Left ventricle myocardium superior (tissue), 1 donor: ENCODE results near the gene PCBP3. TPM values are rescaled to one million over a fixed set of nuclear protein-coding genes. Genes with fewer than 3 reads are reported as not detected.
"Not testable (repeated sequence)": the region's sequence is repeated elsewhere in the genome, so short reads cannot be mapped to it uniquely, and the experiment has no call there.

Experiments used
- ATAC-seq: fragments of 200-7000 bp; cut with Tn5 transposase; one replicate; pipeline ENCODE4 v1.9.1; 2020; ENCODE audit warnings: mild to moderate bottlenecking, moderate library complexity
- DNase-seq: peaks from one replicate; pipeline ENCODE4 v3.0.0-alpha.2; 2020
- intact Hi-C: fragments of 100-400 bp; cut with micrococcal nuclease; formaldehyde crosslinking; loops from one replicate; pipeline ENCODE4 v1.11.0; 2022
- total RNA-seq: library from RNA; stranded (reverse); fragmentation: NEBNext Ultra II Directional; extraction: Animal tissue kit (Norgen Biotek cat#: 25700); gene quantifications from one replicate; pipeline ENCODE4 v1.2.1, GENCODE V29; 2021
- donor health status: DM: no; HTN: yes; CAD: no; lungs with severe emphysema.

The PCBP3 gene
- total RNA-seq, 1 donor from 2014 or later: 2.7 TPM

DNA sequence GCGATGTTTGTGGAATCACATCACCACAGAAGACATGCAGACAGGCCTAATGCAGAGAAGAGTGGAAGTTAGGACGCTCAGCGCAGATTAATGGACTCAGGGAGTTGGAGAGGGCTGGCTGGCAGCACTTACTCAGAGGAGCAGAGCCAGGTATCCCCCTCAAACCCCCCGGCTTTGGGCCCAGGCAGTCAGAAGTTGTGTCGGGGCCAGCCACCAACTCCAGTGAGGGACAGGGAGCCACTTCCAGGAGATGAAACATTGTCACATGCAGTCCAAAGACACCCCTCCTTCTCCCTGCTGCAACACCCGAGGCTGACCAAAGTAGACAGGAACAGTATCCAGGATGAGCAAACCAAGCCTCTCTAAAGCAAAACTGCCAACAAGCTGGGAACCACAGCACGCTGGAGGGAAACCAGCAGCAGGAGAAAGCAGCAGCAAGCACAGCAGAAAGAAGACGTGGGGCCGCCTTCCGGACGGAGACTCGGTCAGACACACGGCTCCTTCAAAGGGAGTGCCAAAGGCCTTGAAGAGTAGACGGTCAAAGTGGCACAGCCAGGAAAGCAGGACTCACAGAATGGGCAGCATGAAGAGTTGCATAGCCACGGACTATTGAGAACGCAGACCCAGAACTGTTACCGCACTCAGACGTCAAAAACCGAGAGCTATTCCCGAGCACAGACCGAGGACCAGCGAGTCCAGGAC, 149.3 kb downstream of the PCBP3 start:
- ATAC-seq (no peak), DNase-seq (no peak)
- intact Hi-C loops: no loop called here

DNA sequence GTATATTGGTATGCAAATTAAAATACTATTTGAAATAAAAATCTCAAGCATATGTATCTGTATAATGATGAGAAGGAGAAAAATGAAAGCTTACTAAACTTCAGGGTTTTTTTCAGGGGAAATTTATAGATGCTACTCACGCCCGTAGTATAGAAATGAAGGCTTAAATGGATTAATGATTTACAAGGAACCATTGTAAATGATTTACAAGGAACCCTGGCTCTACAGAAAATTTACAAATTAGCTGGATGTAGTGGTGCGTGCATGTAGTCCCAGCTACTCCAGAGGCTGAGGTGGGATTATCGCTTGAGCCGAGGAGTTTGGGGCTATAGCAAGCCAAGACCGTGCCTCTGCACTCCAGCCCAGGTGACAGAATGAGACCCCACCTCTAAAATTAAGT, 150.5 kb downstream of the PCBP3 start:
- no peak for DNase-seq
- no peak for ATAC-seq
- intact Hi-C loops: no loop called here

DNA sequence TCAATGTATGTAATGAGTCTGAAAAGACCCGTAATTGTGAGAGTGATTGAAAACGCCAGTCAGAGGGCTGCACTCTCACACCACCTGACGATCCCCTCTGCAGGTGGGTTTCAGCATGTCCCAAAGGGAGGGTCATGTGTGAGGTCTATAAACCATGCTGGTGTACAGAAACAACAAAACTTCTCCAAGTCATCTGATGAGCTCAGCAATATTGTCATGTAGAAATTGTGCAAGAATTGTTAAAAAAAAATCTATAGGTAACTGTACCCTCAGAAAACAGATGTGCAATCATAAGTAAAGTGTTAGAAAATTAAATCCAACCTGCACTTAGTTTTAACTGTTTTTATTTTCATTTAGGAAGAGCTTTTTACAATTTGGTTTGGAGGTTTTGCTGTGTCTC, 152.5 kb downstream of the PCBP3 start:
- intact Hi-C loops: no loop called here
- ATAC-seq: no peak

DNA sequence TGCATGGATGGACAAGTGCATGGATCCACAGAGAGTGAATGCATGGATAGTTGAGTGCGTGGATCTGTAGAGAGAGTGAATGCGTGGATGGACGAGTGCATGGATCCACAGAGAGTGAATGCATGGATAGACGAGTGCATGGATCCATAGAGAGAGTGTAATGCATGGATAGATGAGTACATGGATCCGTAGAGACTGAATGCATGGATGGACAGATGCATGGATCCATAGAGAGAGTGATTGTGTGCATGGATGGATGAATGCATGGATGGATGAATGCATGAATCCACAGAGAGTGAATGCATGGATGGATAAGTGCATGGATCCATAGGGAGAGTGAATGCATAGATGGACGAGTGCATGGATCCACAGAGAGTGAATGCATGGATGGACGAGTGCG, 153.8 kb downstream of the PCBP3 start:
- DNase-seq: no peak
- no peak for ATAC-seq
- intact Hi-C loops: no loop called here

More for the DNA sequence above, 152.5 kb downstream of the PCBP3 start:
- no peak for DNase-seq

DNA sequence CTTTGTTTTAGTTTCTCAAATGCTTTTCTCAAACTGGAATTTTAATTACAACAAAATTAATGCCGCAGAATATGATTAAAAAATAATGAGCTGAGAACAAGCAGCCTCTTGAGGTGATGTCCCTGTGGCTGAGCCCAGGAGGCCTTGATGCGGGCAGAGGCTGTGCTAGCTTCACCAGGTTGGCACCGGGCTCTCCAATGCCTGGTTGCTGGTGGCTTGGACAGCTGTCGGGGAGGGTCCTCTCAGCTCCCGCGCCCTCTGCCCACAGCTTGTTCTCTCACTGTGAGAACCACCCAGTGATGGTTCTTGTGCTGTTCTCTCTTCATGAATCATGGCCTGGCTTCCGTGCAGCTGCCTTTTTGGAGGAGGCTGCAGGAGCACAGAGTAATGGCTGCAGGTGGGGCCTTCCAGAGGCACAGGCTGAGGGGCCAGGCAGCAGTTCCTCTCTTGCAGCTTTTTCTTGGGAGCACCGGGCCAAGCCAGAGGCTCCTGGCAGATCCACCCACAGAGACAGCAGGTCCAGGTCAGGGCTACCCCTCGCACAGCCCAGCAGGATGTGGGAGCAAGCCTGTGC, 156.3 kb downstream of the PCBP3 start:
- ATAC-seq: no peak
- intact Hi-C loops: no loop called here
- DNase-seq: no peak

DNA sequence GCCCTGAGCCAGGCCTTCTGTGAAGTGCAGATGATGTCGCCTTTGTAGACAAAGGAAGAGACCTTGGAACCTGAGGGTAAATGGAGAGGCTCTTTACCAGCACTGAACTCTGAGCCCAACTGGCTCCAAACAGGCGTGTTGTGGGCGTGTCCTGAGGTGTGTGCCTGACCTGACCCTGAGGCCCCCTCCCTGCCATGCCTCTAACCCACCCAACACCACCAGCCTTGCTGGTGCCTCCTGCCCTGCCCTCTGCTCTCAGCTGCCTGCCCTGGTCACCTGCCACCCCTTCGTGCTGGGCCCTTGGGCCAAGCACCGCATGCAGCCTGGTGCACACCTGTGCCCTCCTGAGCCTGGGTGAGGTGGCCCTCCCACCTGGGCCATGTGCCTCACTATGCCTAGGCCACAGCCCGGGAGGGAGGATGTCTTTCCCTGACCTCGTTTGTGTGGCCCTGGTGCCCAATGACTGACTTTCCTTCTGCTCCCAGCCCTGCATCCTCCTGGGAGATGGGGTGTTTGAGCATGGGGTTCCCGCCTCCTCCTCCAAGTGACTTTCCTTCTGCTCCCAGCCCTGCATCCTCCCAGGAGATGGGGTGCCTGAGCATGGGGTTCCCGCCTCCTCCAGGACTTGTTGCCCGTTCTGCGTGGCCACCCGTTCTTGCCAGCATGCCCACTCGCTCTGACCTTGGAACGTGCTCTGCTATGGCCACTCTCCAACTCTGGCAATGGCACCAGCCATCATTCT, 157.0 kb downstream of the PCBP3 start:
- ATAC-seq (no peak), DNase-seq (no peak)
- intact Hi-C loops: no loop called here

DNA sequence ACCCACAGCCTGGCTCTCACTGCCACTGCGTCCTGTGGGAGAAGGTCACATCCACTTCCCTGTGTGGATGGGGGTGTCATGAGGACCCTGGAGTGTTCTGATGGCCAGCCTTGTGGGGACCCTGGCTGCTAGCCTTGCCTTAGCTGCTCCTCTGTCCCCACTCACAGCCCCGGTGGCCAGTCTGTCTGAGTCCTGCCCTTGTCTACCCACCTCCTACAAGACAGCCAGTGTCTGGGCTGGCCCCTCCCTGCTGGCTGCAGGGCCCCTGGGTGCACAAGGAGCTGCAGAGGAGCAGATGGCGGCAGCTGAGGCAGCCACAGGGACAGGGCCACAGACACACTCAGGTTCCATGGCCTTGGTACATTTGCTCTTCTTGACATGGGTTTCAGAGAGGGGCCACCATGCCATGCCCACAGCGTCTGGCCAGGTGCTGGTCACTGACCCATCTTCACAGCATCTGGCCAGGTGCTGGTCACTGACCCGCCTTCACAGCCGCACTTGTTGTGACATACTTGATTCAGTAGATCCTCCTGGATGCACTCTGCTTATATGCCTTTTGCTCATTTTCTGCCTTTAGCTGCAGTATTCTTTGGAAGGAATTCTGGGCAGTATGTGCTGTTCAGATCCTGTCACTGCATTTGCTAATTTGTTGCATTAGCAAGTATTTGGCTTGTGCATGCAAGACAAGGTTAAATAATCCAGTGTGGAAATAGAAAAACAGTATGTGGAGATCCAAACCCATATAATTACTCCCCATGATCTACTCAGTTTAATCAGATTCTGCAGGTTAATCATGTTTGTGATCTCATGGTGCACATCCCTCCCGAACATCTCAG, 157.8 kb downstream of the PCBP3 start:
- intact Hi-C loops: no loop called here
- no peak for DNase-seq
- ATAC-seq: no peak

DNA sequence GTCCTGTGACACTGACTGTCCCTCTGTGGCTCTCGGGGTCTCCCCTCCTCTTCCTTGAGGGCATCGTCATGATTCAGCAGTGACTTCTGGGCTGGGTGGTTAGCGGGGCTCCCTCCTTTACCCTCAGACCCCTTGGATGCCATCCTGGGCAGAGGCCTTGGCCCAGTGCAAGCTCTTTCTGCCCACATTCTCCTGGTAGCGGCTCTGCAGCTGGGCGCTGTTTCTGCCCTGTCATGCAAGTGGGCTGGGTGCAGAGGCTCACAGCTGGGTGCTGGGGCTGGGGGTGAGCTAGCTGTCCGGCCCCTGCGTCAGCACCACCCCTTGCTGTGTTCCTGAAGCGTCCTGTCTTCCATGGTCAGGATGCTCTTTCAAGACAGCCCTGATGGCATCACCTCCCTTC, 158.5 kb downstream of the PCBP3 start:
- no peak for ATAC-seq
- intact Hi-C loops: no loop called here

DNA sequence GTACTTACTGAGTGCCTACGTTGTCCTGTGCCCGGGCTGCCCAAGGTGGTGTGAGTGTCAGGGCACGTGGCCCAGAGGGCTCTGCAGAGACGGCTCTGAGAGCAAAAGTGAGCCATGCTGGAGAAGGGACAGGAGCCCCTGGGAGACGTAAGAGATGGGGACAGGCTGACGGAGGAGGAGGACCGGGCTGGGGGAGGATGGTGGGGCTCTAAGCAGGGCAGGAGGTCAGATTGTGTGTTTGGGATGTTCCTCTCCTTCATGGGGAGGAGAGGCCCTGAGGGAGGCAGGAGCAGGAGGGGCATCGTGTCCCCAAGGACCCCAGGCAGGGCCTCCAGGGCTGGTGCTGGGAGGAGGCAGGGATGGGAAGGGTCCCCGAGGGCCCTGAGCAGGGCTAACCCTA, 158.9 kb downstream of the PCBP3 start:
- no peak for DNase-seq
- ATAC-seq: no peak
- intact Hi-C loops: no loop called here

More for the DNA sequence above, 158.5 kb downstream of the PCBP3 start:
- DNase-seq: no peak

DNA sequence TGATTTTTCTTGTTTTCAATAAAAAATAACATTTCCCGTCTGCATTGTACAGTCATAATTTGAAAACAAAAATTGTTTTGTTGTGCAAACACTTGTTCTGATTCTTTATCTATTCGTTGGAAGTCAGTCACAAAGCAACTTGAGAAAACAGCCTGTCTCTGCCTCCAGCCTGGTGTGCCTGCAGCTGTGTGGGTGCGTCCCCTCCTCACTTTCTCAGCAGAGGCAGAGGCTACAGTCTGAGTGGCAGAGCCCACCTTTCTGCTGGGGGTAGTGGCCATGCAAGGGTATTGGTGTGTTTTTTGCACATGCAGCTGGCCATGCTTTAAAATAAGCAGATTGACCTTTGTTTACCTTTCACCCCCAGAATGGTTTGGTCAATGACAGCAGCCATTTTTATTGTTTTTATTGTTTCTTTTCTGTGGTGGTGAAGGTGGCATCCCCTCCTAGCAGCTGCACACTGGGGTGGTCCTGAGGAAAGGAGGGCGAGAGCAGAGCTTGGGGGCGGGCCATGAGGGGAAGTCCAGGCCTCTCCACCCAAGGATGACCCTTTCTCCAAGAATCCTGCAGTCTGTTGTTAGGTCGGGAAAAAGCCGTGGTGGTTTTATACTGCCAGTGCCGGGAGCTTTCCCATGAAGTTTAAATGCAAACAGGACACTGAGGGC, 159.6 kb downstream of the PCBP3 start:
- intact Hi-C loops: no loop called here
- ATAC-seq (no peak), DNase-seq (no peak)

DNA sequence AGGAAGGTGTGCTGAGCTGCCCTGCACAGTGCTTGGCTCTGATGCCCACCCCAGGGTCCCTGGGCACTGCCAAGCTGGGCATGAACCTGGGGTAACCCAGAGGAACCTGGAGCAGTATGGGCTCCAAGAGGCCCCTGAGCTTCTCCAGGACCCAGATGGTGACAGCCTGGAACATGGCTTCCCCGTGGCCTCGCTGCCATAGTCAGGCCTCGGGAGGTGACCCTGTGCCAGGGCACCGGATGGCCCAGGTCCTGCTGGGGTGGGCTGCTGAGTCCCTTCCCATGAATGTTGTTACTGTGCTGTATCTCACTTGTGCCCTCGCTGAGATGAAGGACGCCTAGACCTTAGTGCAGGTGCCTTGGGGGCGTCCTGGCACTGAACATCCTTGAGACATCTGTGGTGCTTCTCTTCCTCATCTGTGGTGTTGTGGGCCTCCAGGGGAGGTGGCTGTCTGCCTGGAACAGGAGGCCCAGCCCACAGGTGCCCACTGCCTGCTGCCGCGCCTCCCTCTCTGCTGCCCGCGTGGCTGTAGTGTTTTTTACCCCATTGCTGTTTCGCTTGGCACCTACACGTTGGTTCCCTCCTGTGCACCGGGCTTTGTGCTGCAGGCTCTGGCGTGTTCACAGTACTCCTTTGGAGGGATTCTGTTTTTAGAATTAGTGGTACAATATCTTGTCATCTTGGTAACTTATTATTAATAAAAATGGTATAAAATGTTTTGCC, 160.3 kb downstream of the PCBP3 start:
- DNase-seq: no peak
- ATAC-seq: no peak
- intact Hi-C loops: no loop called here

DNA sequence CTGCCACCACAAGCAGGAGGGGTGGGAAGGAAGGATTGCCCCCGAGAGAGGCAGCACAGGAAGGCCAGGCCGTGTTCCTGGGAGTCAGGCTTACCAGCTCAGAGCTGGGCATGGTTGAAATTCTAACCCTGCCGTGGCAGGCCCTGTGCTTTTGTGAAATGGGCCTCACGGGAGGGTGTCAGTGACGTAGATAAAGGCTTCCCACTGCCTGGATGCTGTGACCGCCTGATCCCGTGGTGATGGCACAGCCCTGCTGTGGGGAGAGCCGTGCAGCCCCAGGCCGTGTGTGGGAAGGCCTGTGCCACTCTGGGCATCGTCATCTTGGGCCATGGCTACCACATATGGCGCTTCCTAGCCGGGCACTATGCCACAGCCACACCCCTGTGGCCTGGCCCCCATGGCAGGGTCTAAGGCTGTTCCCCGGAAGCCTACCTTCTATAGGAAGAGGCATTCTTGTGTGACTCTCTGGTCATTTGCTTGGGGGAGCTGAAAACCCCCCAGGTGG, 161.3 kb downstream of the PCBP3 start:
- DNase-seq: no peak
- intact Hi-C loops: no loop called here
- no peak for ATAC-seq

DNA sequence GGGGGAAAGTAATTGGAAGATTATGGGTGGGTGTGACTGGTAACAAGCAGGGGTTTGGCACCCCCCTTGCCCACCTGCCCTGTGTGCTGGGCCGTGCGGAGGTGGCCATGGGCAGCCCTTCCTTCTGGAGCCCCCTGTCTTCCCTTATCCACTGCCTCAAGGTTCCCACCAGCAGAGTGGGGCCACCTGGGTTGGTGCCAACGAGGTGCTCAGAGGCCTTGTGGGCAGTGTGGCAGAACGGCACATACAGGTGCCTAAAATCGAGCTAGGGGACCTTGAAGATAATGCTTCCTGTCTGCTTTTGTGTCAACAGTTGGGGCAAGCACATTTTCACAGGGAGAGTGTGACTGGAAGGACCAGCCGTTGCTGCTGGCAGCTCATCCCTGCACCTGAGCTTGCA, 161.8 kb downstream of the PCBP3 start:
- no peak for ATAC-seq
- no peak for DNase-seq
- intact Hi-C loops: no loop called here

DNA sequence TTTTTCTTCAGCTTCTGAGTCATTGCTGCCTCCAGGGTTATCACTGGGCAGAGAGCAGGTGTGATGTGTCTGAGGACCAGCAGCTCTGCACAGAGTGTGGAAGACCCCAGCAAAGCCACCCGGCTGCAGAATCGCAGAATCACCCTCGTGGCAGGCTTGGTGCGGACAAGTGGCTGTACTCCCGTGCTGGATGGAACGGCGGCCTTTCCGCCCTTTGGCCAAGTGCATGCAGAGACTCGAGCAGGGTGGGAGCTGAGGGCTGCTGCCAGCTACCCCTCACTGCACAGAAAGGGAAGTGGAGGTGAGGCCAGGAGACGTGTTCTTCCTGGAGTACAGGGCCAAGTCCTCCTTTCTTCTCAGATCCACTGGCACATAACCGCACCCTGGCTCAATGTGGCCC, 162.5 kb downstream of the PCBP3 start:
- ATAC-seq (no peak), DNase-seq (no peak)
- intact Hi-C loops: no loop called here

DNA sequence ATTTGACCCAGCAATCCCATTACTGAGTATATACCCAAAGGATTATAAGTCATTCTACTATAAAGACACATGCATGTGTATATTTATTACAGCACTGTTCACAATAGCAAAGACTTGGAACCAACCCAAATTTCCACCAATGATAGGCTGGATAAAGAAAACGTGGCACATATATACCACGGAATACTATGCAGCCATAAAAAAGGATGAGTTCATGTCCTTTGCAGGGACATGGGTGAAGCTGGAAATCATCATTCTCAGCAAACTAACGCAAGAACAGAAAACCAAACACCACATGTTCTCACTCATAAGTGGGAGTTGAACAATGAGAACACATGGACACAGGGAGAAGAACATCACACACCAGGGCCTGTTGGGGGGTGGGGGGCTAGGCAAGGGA, 165.1 kb downstream of the PCBP3 start:
- DNase-seq, ATAC-seq, intact Hi-C loops: not testable (repeated sequence)

DNA sequence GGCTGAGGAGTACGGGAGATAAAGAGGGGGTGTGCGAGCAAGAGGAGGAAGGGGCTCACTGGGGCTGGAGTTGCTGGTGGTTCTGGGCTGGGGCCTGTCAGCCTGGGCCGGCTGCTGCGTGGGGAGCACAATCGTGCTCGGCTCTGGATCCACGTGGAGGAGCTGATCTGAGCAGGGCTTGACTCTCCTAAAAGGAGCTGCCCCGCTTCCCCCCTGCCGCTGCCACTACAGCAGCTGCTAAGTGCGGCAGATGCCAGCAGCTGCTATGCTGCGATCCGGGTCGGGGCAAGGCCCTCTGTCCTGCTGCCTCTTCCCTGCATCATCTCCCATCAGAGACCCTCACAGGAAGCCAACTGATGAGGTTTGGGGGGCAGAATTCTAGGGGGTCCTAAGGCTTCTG, 165.9 kb downstream of the PCBP3 start:
- ATAC-seq: no peak
- no peak for DNase-seq
- intact Hi-C loops: no loop called here

DNA sequence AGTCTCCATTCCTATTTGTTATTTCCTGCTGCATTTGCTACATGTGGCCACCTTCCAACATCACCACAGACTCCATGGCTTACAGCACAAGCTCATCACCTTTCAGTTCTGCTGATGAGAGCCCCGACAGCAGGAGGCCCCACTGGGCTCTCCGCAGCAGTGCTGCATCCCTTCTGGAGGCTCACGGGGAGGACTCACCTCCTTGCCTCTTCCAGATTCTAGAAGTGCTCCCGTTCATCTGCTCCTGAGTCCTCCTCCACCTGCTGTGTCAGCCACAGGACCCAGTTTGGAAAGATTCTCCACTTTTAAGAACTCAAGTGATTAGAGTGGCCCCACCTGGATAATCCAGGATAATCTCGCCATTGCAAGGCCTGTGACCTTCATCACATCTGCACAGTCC, 167.6 kb downstream of the PCBP3 start:
- no peak for ATAC-seq
- no peak for DNase-seq
- intact Hi-C loops: no loop called here

DNA sequence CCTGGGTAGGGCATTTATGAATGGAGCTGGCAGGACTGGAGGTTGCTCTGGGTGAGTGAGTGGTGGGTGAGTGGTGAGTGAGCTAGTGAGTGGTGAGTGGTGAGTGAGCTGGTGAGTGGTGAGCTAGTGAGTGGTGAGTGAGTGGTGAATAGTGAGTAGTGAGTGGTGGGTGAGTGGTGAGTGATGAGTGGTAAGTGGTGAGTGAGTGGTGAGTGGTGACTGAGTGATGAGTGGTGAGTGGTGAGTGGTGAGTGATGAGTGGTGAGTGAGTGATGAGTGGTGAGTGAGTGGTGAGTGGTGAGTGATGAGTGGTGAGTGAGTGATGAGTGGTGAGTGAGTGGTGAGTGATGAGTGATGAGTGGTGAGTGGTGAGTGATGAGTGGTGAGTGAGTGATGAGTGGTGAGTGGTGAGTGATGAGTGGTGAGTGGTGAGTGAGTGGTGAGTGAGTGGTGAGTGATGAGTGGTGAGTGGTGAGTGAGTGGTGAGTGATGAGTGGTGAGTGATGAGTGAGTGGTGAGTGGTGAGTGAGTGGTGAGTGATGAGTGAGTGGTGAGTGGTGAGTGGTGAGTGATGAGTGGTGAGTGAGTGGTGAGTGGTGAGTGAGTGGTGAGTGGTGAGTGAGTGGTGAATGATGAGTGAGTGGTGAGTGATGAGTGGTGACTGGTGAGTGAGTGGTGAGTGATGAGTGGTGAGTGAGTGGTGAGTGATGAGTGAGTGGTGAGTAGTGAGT, 170.8 kb downstream of the PCBP3 start:
- ATAC-seq, intact Hi-C loops, DNase-seq: not testable (repeated sequence)
